ENCODE results near the gene SPEF2. TPM values are rescaled to one million over a fixed set of nuclear protein-coding genes. Genes with fewer than 3 reads are reported as not detected.

Gene SPEF2
- total RNA-seq, 3 donors from 2014 or later: 8.2 to 35.9 (median 11.5) TPM

DNA sequence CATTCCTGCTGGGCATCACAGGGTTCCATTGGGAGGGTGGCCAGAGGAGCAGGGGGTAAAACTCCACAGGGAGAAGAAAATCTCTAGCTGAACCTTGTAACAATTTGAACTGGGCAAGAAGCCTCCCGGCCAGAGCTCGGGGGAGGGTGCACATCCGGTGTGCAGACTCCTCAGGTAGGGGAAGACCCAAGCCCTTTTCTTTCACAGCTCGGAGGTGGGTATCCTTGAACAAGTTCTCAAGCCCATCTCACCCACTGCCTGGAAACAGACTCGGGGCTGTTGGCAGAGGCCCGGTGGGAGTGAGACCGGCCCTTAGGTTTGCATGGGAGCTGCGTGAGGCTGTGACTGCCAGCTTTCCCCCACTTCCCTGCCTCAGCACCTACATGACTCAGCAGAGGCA is 127.5 kb downstream of the SPEF2 start:
- no peak for TF ChIP-seq POLR2A (IDR thresholded peaks at IDR 0.05)
- TF ChIP-seq, protein P1, sequence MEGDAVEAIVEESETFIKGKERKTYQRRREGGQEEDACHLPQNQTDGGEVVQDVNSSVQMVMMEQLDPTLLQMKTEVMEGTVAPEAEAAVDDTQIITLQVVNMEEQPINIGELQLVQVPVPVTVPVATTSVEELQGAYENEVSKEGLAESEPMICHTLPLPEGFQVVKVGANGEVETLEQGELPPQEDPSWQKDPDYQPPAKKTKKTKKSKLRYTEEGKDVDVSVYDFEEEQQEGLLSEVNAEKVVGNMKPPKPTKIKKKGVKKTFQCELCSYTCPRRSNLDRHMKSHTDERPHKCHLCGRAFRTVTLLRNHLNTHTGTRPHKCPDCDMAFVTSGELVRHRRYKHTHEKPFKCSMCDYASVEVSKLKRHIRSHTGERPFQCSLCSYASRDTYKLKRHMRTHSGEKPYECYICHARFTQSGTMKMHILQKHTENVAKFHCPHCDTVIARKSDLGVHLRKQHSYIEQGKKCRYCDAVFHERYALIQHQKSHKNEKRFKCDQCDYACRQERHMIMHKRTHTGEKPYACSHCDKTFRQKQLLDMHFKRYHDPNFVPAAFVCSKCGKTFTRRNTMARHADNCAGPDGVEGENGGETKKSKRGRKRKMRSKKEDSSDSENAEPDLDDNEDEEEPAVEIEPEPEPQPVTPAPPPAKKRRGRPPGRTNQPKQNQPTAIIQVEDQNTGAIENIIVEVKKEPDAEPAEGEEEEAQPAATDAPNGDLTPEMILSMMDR (IDR thresholded peaks at IDR 0.05): no peak
- TF ChIP-seq POLR2AphosphoS5 (IDR thresholded peaks at IDR 0.05): no peak
- no peaks in the 10 kb centered on the region for H3K9me3 ChIP-seq
- H3K27me3 ChIP-seq: no peaks in the 10 kb centered on the region
- no peaks in the 10 kb centered on the region for H3K36me3 ChIP-seq
- intact Hi-C loops (cut with DNase I; ENCODE audit: low total_unique reads): no loop called here
- no peak overlapping the region for H3K27ac ChIP-seq
- no peaks in the 10 kb centered on the region for H3K4me1 ChIP-seq
- H3K4me3 ChIP-seq: no peak overlapping the region
- no peak for DNase-seq (ENCODE audit: low spot score in 2 of 2)

DNA sequence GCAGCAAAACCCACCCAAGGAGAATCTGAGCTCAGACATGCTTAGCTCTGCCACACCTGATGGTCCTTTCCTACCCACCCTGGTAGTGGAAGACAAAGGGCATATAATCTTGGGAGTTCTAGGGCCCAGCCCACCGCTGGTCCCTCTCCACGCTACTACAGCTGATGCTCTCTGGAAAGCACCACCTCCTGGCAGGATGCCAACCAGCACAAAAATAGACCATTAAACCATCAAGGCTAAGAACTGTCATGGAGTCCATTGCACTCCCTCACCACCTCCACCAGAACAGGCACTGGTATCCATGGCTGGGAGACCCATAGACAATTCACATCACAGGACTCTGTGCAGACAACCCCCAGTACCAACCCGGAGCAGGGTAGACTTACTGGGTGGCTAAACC is 128.0 kb downstream of the SPEF2 start:
- H3K9me3 ChIP-seq: no peaks in the 10 kb centered on the region
- no peak overlapping the region for H3K4me3 ChIP-seq
- no peaks in the 10 kb centered on the region for H3K36me3 ChIP-seq
- H3K27me3 ChIP-seq: no peaks in the 10 kb centered on the region
- intact Hi-C loops (cut with DNase I; ENCODE audit: low total_unique reads): no loop called here
- DNase-seq (ENCODE audit: low spot score in 2 of 2): no peak
- TF ChIP-seq, protein P1 (IDR thresholded peaks at IDR 0.05): no peak
- TF ChIP-seq POLR2AphosphoS5 (IDR thresholded peaks at IDR 0.05) (no peak), POLR2A (IDR thresholded peaks at IDR 0.05) (no peak)
- H3K27ac ChIP-seq: no peak overlapping the region
- H3K4me1 ChIP-seq: no peaks in the 10 kb centered on the region

DNA sequence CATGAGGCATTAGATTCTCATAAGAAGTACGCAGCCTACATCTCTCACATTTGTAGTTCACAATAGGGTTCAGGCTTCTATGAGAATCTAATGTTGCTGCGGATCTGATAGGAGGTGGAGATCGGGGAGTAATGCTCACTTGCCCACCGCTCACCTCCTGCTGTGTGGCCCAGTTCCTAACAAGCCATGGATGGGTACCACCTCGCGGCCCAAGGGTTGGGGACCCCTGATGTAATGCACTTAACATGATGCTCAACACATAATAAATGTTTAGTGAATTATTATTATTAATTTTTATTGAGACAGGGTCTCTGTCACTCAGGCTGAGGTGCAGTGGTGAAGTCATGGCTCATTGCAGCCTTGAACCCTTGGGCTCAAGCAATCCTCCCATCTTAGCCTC is 134.3 kb downstream of the SPEF2 start:
- DNase-seq (ENCODE audit: low spot score in 2 of 2): no peak
- H3K9me3 ChIP-seq: no peaks in the 10 kb centered on the region
- H3K4me3 ChIP-seq: no peak overlapping the region
- H3K36me3 ChIP-seq: no peaks in the 10 kb centered on the region
- H3K4me1 ChIP-seq: no peaks in the 10 kb centered on the region
- intact Hi-C loops (cut with DNase I; ENCODE audit: low total_unique reads): no loop called here
- H3K27ac ChIP-seq: no peak overlapping the region
- TF ChIP-seq POLR2A (IDR thresholded peaks at IDR 0.05): no peak
- TF ChIP-seq POLR2AphosphoS5 (IDR thresholded peaks at IDR 0.05): no peak
- TF ChIP-seq, protein P1 (IDR thresholded peaks at IDR 0.05): no peak
- H3K27me3 ChIP-seq: no peaks in the 10 kb centered on the region

DNA sequence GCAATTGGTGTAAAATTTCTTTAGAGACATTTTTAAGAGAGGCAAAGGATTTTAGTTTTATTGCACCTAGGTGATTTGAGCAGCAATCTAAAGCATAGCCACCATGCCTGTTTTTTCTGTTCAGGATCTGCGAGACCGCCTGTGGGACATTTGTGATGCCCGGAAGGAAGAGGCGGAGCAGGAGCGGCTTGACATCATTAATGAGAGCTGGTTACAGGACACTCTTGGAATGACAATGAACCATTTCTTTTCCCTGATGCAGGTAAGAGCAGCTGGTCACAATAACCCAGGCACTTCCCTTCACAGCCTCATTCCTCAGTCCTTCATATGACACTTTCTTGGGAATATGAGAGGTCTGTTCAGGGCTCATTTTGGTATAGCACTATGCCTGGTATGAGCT is 135.8 kb downstream of the SPEF2 start:
- Histone ChIP-seq H3K36me3 (no peaks in the 10 kb centered on the region), H3K4me1 (no peaks in the 10 kb centered on the region), H3K27me3 (no peaks in the 10 kb centered on the region), H3K27ac (no peak overlapping the region), H3K4me3 (no peak overlapping the region), H3K9me3 (no peaks in the 10 kb centered on the region)
- intact Hi-C loops (cut with DNase I; ENCODE audit: low total_unique reads): no loop called here
- TF ChIP-seq POLR2A (IDR thresholded peaks at IDR 0.05): no peak
- DNase-seq (ENCODE audit: low spot score in 2 of 2): no peak

DNA sequence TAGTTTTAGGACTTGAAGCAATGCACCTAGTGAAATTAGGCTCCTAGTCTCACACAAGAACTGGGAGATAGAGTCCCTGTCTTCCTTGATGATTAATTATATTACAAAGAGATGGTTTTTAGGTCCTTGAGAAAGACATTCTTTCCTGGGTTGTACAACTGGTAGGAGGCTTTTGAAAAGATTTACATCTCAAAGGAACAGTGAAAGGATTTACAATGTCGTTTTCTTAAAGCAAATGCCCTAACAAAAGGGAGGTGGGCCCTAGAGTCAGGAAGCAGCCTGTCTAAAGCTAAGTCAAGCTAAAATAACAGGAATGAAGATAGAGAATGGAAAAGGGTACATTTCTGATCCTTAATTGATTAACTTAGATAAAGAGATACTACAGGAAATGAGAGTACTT is 136.8 kb downstream of the SPEF2 start:
- H3K4me1 ChIP-seq: no peaks in the 10 kb centered on the region
- no peak overlapping the region for H3K27ac ChIP-seq
- no peaks in the 10 kb centered on the region for H3K27me3 ChIP-seq
- intact Hi-C loops (cut with DNase I; ENCODE audit: low total_unique reads): no loop called here
- TF ChIP-seq POLR2A (IDR thresholded peaks at IDR 0.05) (no peak), POLR2AphosphoS5 (IDR thresholded peaks at IDR 0.05) (no peak)
- TF ChIP-seq, protein P1 (IDR thresholded peaks at IDR 0.05): no peak
- no peak overlapping the region for H3K4me3 ChIP-seq
- H3K9me3 ChIP-seq: no peaks in the 10 kb centered on the region
- no peak for DNase-seq (ENCODE audit: low spot score in 2 of 2)
- no peaks in the 10 kb centered on the region for H3K36me3 ChIP-seq

DNA sequence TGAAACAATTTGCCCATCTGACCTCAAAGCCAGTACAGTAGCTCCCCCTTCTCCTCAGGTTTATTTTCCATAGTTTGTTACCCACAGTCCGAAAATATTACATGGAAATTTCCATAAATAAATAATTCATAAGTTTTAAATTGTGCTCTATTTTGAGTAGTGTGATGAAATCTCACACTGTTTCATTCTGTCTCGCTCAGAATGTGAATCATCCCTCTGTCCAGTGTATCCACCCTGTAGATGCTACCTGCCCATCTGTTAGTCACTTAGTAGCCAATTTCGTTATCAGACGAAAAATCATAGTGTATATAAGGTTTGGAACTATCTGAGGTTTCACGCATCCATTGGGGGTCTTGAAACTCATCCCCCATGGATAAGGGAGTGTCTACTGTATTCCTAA is 138.3 kb downstream of the SPEF2 start:
- no peak for TF ChIP-seq POLR2AphosphoS5 (IDR thresholded peaks at IDR 0.05)
- TF ChIP-seq, protein P1 (IDR thresholded peaks at IDR 0.05): no peak
- TF ChIP-seq POLR2A (IDR thresholded peaks at IDR 0.05): no peak
- Histone ChIP-seq H3K27ac (no peak overlapping the region), H3K4me3 (no peak overlapping the region), H3K27me3 (no peaks in the 10 kb centered on the region), H3K4me1 (no peaks in the 10 kb centered on the region), H3K9me3 (no peaks in the 10 kb centered on the region), H3K36me3 (no peaks in the 10 kb centered on the region)
- intact Hi-C loops (cut with DNase I; ENCODE audit: low total_unique reads): no loop called here
- no peak for DNase-seq (ENCODE audit: low spot score in 2 of 2)
